ENCODE results near the gene ZNF70. TPM values are rescaled to one million over a fixed set of nuclear protein-coding genes. Genes with fewer than 3 reads are reported as not detected.

The ZNF70 gene
- total and polyA plus RNA-seq, 2 of the 4 experiments (the other 2 are of a cell fraction) = 2.3 to 4.3 TPM

GRCh38 chr22:23693979-23694680 lies 56.8 kb downstream of the ZNF70 start (continued):
- TF ChIP-seq CHD1 (IDR thresholded peaks at IDR 0.05; ENCODE audit: low read depth, low read length) = no peak
- TF ChIP-seq MAFK (IDR thresholded peaks at IDR 0.05; ENCODE audit: low read depth, low read length) = no peak
- TF ChIP-seq RCOR1 (IDR thresholded peaks at IDR 0.05; ENCODE audit: insufficient replicate concordance, low read length) = no peak
- no peak for TF ChIP-seq BHLHE40 (IDR thresholded peaks at IDR 0.05; ENCODE audit: low read depth, low read length)

- H3K27ac ChIP-seq (ENCODE audit: insufficient read depth, low read length) = no peak overlapping the region
- H2BK15ac ChIP-seq (ENCODE audit: low read depth, low read length) = no peak overlapping the region
- no peak overlapping the region for H4K8ac ChIP-seq (ENCODE audit: low read depth in 2 of 2, low read length in 2 of 2)
- H3K4ac ChIP-seq (ENCODE audit: low read depth, low read length) = no peak overlapping the region
- in situ Hi-C loops (cut with MboI; ENCODE audit: low sequenced_read_pairs) = no loop called here
- H3K23ac ChIP-seq (ENCODE audit: low read depth, low read length) = no peak overlapping the region
- CTCF ChIA-PET = no interaction called here
- H2BK20ac ChIP-seq (ENCODE audit: low read depth, low read length) = no peak overlapping the region
- H3K18ac ChIP-seq (ENCODE audit: low read depth, low read length) = no peak overlapping the region
- no peak for ATAC-seq (ENCODE audit: low read depth)
- intact Hi-C loops (cut with micrococcal nuclease) = no loop called here
- H3K4me3 ChIP-seq (ENCODE audit: insufficient read depth, low read depth, low read length) = no peak overlapping the region
- DNase-seq = no peak
- H4K5ac ChIP-seq (ENCODE audit: low read depth, low read length) = no peak overlapping the region
- peaks cover 12% of the 10 kb centered on the region for H3K9me1 ChIP-seq (ENCODE audit: insufficient read depth, low read length)
- peaks cover 29% of the 10 kb centered on the region; the same call in 1 of the 2 replicates for H3K36me3 ChIP-seq (ENCODE audit: control insufficient read depth, insufficient read depth, low read length)
- POLR2A ChIA-PET (ENCODE audit: unreplicated experiment) = no interaction called here
- H3K4me1 ChIP-seq (ENCODE audit: control insufficient read depth, insufficient read depth, low read length) = 0 out of 2 replicates have a peak, but pooled peaks cover 3% of the 10 kb centered on the region
- H2AK9ac ChIP-seq (replicated peaks; ENCODE audit: low read depth, low read length, poor library complexity) = no peak overlapping the region
- dilution Hi-C loops (cut with HindIII; ENCODE audit: low sequenced_read_pairs, unreplicated experiment) = no loop called here
- no peak overlapping the region for H2AK5ac ChIP-seq (ENCODE audit: low read depth, low read length)
- no peaks in the 10 kb centered on the region for H3K9me3 ChIP-seq (ENCODE audit: control insufficient read depth, insufficient read depth, low read length)
- no peak for TF ChIP-seq CEBPB (IDR thresholded peaks at IDR 0.05; ENCODE audit: low read depth, low read length)
- TF ChIP-seq MAZ (IDR thresholded peaks at IDR 0.05; ENCODE audit: borderline replicate concordance, low read depth, low read length) = no peak
- TF ChIP-seq RCOR1 (IDR thresholded peaks at IDR 0.05; ENCODE audit: insufficient replicate concordance, low read length) = no peak
- no peak for TF ChIP-seq NFE2L2 (IDR thresholded peaks at IDR 0.05; ENCODE audit: low read depth, low read length)
- TF ChIP-seq MXI1 (IDR thresholded peaks at IDR 0.05; ENCODE audit: borderline replicate concordance, low read depth, low read length) = no peak
- TF ChIP-seq FOS (IDR thresholded peaks at IDR 0.05; ENCODE audit: low read depth, low read length) = no peak
- no peak for TF ChIP-seq ELK1 (IDR thresholded peaks at IDR 0.05; ENCODE audit: borderline replicate concordance, low read depth, low read length)
- no peak for TF ChIP-seq POLR2A (IDR thresholded peaks at IDR 0.05; ENCODE audit: low read depth, low read length)
- H2AFZ ChIP-seq (replicated peaks; ENCODE audit: low read length, poor library complexity) = peak overlapping the region; percentile 23
- no peaks in the 10 kb centered on the region; the same call in 1 of the 2 replicates for H4K20me1 ChIP-seq (ENCODE audit: insufficient read depth, low read length)
- H2BK120ac ChIP-seq (ENCODE audit: low read depth, low read length) = no peak overlapping the region
- H3K4me2 ChIP-seq (ENCODE audit: low read depth, low read length) = no peak overlapping the region
- no peak overlapping the region for H3K9ac ChIP-seq (ENCODE audit: low read depth, low read length)
- no peaks in the 10 kb centered on the region for H3K27me3 ChIP-seq (ENCODE audit: control insufficient read depth, insufficient read depth, low read length)
- no peak overlapping the region for H4K91ac ChIP-seq (ENCODE audit: insufficient read depth, low read depth, low read length)
- no peaks in the 10 kb centered on the region; a peak in 1 of 4 replicates for H3K79me1 ChIP-seq (ENCODE audit: low read depth in 1 of 2, low read length in 2 of 2)
- H3K14ac ChIP-seq (replicated peaks; ENCODE audit: low read depth, low read length) = no peak overlapping the region
- 88% methylated on average over 6 of the region's 12 CpGs; no CpG with 5 or more reads in 1 of the 2 experiments for WGBS, 2 experiments (ENCODE audit: extremely low coverage in 2 of 2, insufficient read length in 1 of 2)
- H2BK5ac ChIP-seq (ENCODE audit: low read depth, low read length, poor library complexity, severe bottlenecking) = no peak overlapping the region
- H3K56ac ChIP-seq (ENCODE audit: extremely low read depth, insufficient read depth, low read length) = no peak overlapping the region
- no TSS peak for BruUV-seq (replicated peaks)
Measured at GRCh38 chr22:23692598-23693291, 58.2 kb downstream of the ZNF70 start.

Measured in IMR-90 (cell line).